AG09319 (cell line): ENCODE results near the gene HSP90AB1.

ENCODE experiments used
- DNase-seq: peaks from one replicate; pipeline ENCODE4 v3.0.0-alpha.2; 2010; ENCODE audit warnings: low read depth; ENCODE audit errors: extremely low read depth
- TF ChIP-seq, protein P1 (sequence below): IDR thresholded peaks from 2 replicates; pipeline ENCODE4 v1.5.1; 2011; ENCODE audit warnings: low read depth, mild to moderate bottlenecking, inconsistent platforms, low read length, moderate library complexity

HSP90AB1 gene

DNA sequence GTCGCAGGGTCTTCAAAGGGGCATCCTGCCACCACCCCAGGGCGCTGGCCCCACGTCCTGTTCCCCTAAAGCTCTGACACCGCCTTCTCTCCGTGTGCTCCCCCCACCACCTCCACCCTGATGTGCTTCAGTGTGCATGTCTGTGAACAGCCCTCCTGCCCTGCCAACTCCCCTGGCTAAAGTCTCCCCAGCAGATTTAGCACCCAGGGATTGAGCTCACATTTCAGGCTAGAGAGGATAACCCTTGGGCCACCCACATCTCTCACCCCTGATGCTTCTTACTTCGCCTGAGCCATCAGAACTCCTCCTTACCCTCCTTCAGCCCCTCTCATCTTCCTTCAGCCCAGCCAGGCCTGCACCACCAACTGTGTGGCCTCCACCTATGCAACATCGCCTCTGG lies 30.9 kb downstream of the HSP90AB1 start:
- TF ChIP-seq, protein P1, sequence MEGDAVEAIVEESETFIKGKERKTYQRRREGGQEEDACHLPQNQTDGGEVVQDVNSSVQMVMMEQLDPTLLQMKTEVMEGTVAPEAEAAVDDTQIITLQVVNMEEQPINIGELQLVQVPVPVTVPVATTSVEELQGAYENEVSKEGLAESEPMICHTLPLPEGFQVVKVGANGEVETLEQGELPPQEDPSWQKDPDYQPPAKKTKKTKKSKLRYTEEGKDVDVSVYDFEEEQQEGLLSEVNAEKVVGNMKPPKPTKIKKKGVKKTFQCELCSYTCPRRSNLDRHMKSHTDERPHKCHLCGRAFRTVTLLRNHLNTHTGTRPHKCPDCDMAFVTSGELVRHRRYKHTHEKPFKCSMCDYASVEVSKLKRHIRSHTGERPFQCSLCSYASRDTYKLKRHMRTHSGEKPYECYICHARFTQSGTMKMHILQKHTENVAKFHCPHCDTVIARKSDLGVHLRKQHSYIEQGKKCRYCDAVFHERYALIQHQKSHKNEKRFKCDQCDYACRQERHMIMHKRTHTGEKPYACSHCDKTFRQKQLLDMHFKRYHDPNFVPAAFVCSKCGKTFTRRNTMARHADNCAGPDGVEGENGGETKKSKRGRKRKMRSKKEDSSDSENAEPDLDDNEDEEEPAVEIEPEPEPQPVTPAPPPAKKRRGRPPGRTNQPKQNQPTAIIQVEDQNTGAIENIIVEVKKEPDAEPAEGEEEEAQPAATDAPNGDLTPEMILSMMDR, result no peak
- DNase-seq, result no peak

DNA sequence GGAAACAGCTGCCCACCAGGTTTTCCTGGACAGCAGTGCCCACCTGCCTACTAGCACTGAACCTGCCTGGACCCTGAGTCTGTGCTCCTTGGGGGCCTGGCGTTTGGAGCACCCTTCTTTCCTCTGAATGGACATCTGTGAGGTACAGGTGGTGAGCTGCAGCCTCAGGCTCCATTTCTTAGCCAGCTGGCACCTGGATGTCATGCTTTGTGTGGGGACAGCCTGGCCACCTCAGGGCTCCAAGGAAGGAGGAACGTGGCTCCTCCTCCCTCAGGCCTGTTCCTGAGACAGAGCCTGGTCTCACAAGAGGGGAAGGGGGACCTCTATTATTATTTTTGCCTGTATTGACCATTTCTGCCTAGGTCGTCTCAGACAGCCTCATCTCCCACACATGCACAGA lies 31.4 kb downstream of the HSP90AB1 start:
- DNase-seq, result no peak
- TF ChIP-seq, protein P1, result no peak

DNA sequence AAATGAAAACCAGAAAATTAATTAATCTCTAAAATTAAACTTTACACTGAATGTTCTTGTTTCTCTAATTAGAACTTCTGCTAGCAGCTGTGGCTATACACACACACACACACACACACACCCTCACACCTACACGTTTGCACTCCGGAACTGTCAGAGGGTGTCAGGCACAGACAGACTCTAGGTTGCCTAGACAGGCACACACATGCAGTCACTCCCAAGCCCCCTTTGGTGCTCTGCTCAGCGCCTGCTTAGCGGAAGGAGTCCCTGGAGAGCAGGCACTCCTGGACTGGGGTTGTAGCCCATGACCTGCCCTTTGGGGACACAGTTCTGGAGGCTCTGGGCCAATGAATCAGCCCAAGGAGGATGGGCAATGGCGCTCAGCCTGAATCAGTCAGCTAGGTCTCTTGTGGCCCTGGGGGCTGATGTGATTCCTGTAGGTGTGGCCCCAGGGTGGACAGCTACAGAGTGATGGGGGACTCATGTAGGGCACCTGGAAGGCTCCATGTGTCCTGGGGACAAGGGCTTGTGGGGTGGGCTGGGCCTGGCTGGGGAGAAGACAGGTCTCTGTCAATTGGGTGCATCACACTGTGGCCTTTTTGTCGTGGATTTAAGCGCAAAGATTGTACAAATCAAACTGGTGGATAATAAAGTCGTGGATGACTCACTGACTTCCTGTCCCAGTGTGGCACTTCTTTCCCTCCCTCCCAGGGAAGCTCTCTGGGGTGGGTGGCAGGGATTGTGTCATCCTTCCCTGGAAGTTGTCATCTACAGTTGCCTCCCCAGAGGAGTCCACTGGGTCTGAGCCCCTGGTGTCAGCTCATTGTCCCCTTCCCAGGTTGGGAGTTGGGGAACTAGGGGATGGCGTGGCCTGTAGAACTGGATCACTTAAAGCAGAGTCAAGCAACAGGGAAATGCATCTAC lies 32.1 kb downstream of the HSP90AB1 start:
- TF ChIP-seq, protein P1, result no peak
- DNase-seq, result no peak

DNA sequence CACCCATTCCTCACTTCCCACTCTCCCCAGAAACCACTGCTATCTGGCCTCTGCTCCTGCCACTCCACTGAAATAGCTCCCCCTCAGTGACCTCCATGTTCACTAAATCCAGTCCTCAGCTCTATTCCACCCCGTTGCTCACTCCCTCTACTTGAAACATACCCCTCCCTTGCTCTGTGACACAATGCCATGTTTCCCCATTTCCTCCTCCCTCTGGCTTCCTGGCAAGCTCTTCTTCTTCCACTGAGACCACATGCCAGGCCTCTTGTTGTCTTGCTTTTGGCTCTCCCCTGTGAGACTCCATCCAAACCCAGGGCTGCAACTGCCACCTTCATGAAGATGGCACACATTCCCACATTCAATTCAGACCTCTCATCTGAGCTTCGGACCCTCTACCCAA lies 37.2 kb downstream of the HSP90AB1 start:
- TF ChIP-seq, protein P1, result no peak
- no peak for DNase-seq

DNA sequence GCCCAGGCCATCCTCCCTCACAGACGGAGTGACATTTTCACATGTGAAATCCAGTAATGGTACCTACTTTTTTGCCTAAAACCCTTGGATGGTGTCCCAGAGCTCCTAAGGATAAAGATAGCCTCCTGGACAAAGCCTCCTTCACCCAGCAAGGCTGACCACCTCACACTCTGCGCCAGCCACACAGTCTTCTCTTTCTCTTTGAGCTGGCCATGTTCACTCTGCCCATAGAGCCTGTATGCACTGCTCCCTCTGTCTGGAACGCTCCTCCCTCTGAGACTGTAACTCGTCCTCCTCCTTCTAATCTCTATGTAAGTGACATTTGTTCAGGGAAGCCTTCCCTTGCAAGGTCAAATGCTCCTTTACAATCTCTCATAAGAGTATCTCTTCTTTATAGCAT lies 38.0 kb downstream of the HSP90AB1 start:
- TF ChIP-seq, protein P1, result no peak
- DNase-seq, result no peak

DNA sequence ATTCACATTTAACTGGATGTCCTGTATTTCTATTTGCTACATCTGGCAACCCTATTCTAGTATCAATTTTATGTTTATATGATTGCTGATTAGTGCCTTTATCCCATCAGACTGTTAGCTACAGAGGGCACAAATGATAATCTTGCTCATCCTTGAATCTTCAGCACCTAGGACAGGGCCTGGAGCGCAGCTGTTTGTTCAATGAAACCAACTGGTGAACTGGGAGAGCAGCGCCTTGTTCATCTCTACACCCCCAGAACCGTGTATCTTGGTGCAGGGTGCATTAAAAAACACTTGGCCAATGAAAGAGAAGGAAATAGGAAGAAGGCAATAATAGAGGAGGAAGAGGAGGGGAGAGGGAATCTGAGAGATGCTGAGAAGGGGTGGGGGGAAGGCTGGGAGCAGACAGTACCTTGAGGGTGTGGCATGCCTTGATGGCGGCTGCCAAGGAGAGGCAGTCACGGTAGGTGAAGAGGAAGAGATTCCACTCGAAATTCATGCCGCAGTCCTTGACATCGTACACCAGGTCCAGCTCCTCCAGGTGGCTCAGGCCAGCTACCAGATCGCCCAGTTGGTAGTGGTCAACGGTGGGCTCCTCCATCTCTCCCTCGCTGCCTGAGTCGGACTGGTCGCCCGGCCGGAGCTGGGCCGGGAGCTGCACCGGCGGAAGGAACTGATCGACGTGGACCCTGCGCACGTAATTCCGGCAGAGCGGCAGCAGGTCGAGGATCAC lies 38.8 kb downstream of the HSP90AB1 start:
- no peak for DNase-seq
- TF ChIP-seq, protein P1, result no peak

DNA sequence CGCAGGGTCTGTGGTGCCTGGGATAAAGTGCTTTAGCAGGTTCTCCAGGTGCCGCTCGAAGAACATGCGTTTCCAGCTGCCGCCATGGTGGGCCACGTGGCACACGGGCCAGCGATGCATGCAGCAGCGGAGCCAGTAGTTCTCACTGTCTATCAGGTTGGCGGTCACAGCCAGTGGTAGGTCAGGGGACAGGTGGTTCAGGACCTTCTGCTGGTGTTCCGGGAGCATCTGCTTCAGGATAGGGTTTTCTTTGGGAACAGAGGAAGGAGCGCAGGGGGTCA lies 39.3 kb downstream of the HSP90AB1 start:
- TF ChIP-seq, protein P1, result no peak
- DNase-seq, result no peak
